ENCODE data around the gene NUDT13.
"Not testable (repeated sequence)": the region's sequence is repeated elsewhere in the genome, so short reads cannot be mapped to it uniquely, and the experiment has no call there.

The NUDT13 gene

GRCh38 chr10:73113551-73113950 lies 3.3 kb downstream of the NUDT13 start:
- no peak for DNase-seq (ENCODE audit: insufficient read length)

GRCh38 chr10:73116017-73116416 lies 5.8 kb downstream of the NUDT13 start:
- TF ChIP-seq POLR2A (IDR thresholded peaks at IDR 0.05; ENCODE audit: low read depth, low read length) (no peak), POLR2AphosphoS5 (IDR thresholded peaks at IDR 0.05; ENCODE audit: low read depth, low read length) (no peak), TAF1 (IDR thresholded peaks at IDR 0.05; ENCODE audit: borderline replicate concordance, low read depth, low read length) (no peak)
- DNase-seq (ENCODE audit: insufficient read length) (no peak), FAIRE-seq (no peak)

More at GRCh38 chr10:73113551-73113950, 3.3 kb downstream of the NUDT13 start:
- TF ChIP-seq POLR2AphosphoS5 (IDR thresholded peaks at IDR 0.05; ENCODE audit: low read depth, low read length) (no peak), TAF1 (IDR thresholded peaks at IDR 0.05; ENCODE audit: borderline replicate concordance, low read depth, low read length) (no peak), POLR2A (IDR thresholded peaks at IDR 0.05; ENCODE audit: low read depth, low read length) (no peak)
- FAIRE-seq, result no peak

GRCh38 chr10:73117976-73118743 lies 7.9 kb downstream of the NUDT13 start:
- peak; percentile 32 for DNase-seq (ENCODE audit: insufficient read length)
- TF ChIP-seq TAF1 (IDR thresholded peaks at IDR 0.05; ENCODE audit: borderline replicate concordance, low read depth, low read length) (no peak), POLR2A (IDR thresholded peaks at IDR 0.05; ENCODE audit: low read depth, low read length) (no peak), POLR2AphosphoS5 (IDR thresholded peaks at IDR 0.05; ENCODE audit: low read depth, low read length) (no peak)
- FAIRE-seq, result peak; percentile 75

DNA sequence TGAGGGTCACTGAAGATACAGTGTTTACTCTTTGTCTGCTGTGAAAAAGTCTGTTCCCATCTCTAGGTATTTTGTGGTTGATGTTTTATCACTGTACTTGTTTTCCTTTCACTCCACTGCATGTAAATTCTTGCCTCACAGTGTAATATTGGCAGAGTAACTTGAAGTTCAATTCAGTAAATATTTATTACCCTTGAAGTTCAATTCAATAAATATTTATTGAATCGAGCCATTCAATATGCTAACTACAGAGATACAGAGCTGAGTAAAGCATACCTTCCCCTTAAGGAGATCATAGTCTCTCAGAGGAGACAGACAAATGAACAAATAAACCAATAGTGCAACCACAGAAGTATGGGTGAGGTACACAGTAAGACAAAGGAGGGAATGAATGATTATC lies 9.2 kb downstream of the NUDT13 start:
- no peak for DNase-seq (ENCODE audit: insufficient read length)
- TF ChIP-seq POLR2A (IDR thresholded peaks at IDR 0.05; ENCODE audit: low read depth, low read length) (no peak), TAF1 (IDR thresholded peaks at IDR 0.05; ENCODE audit: borderline replicate concordance, low read depth, low read length) (no peak), POLR2AphosphoS5 (IDR thresholded peaks at IDR 0.05; ENCODE audit: low read depth, low read length) (no peak)
- FAIRE-seq, result no peak

GRCh38 chr10:73119952-73120351 lies 9.7 kb downstream of the NUDT13 start:
- DNase-seq (ENCODE audit: insufficient read length) (no peak), FAIRE-seq (no peak)
- TF ChIP-seq POLR2A (IDR thresholded peaks at IDR 0.05; ENCODE audit: low read depth, low read length) (no peak), TAF1 (IDR thresholded peaks at IDR 0.05; ENCODE audit: borderline replicate concordance, low read depth, low read length) (no peak), POLR2AphosphoS5 (IDR thresholded peaks at IDR 0.05; ENCODE audit: low read depth, low read length) (no peak)

DNA sequence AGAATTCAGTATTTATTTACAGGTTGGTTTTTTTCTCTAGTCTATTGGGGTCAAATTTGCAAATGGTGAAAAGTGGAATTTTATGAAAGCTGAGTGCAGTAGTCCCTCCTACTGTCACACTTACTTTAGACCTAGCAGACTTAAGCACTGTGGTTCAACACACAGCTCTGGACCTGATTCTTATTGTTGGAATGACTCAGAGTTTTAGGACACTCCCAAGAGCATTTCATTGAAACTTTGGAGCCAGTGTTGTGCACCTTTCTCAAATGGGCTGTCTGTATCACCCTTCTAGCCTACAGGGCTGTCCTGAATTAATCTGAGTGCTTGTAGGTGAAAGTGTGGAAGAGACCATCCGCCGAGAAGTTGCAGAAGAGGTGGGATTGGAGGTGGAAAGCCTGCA lies 16.1 kb downstream of the NUDT13 start:
- DNase-seq (ENCODE audit: insufficient read length), result no peak
- TF ChIP-seq POLR2AphosphoS5 (IDR thresholded peaks at IDR 0.05; ENCODE audit: low read depth, low read length), result no peak
- no peak for FAIRE-seq

GRCh38 chr10:73131301-73131700 lies 21.0 kb downstream of the NUDT13 start:
- TF ChIP-seq POLR2A (IDR thresholded peaks at IDR 0.05; ENCODE audit: low read depth, low read length), result no peak
- no peak for TF ChIP-seq POLR2AphosphoS5 (IDR thresholded peaks at IDR 0.05; ENCODE audit: low read depth, low read length)
- no peak for TF ChIP-seq TAF1 (IDR thresholded peaks at IDR 0.05; ENCODE audit: borderline replicate concordance, low read depth, low read length)
- DNase-seq (ENCODE audit: insufficient read length), result no peak
- no peak for FAIRE-seq

GRCh38 chr10:73131913-73132686 lies 21.8 kb downstream of the NUDT13 start:
- TF ChIP-seq POLR2AphosphoS5 (IDR thresholded peaks at IDR 0.05; ENCODE audit: low read depth, low read length) (no peak), TAF1 (IDR thresholded peaks at IDR 0.05; ENCODE audit: borderline replicate concordance, low read depth, low read length) (no peak), POLR2A (IDR thresholded peaks at IDR 0.05; ENCODE audit: low read depth, low read length) (no peak)
- no peak for DNase-seq (ENCODE audit: insufficient read length)
- no peak for FAIRE-seq

- FAIRE-seq, result no peak
Measured at GRCh38 chr10:73134727-73135126, 24.5 kb downstream of the NUDT13 start.

DNA sequence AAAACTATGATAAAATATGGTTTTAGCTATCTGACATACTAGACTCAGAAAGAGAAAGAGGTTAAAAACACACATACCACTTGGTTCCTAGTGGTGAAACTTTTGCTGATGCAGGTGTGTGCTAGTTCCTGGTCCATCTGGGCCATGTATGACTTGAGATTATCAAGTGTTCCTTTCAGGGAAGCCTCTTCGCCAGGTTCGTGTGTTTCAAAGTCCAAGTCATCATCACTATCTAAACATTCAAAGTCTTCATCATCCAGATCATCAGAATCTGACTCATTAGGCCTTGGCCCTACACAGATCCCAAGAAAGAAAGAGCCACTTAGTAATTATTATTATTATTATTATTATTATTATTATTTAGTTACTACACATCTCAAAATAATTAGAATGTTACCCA lies 26.4 kb downstream of the NUDT13 start:
- FAIRE-seq (no peak), DNase-seq (ENCODE audit: insufficient read length) (no peak)
- no peak for TF ChIP-seq POLR2A (IDR thresholded peaks at IDR 0.05; ENCODE audit: low read depth, low read length)
- no peak for TF ChIP-seq POLR2AphosphoS5 (IDR thresholded peaks at IDR 0.05; ENCODE audit: low read depth, low read length)
- TF ChIP-seq TAF1 (IDR thresholded peaks at IDR 0.05; ENCODE audit: borderline replicate concordance, low read depth, low read length), result no peak

More at GRCh38 chr10:73134727-73135126, 24.5 kb downstream of the NUDT13 start:
- no peak for DNase-seq (ENCODE audit: insufficient read length)
- TF ChIP-seq POLR2AphosphoS5 (IDR thresholded peaks at IDR 0.05; ENCODE audit: low read depth, low read length) (no peak), TAF1 (IDR thresholded peaks at IDR 0.05; ENCODE audit: borderline replicate concordance, low read depth, low read length) (no peak), POLR2A (IDR thresholded peaks at IDR 0.05; ENCODE audit: low read depth, low read length) (no peak)

GRCh38 chr10:73139251-73139650 lies 29.0 kb downstream of the NUDT13 start:
- TF ChIP-seq TAF1 (IDR thresholded peaks at IDR 0.05; ENCODE audit: borderline replicate concordance, low read depth, low read length) (no peak), POLR2A (IDR thresholded peaks at IDR 0.05; ENCODE audit: low read depth, low read length) (no peak), POLR2AphosphoS5 (IDR thresholded peaks at IDR 0.05; ENCODE audit: low read depth, low read length) (no peak)
- DNase-seq (ENCODE audit: insufficient read length) (no peak), FAIRE-seq (no peak)

- TF ChIP-seq POLR2AphosphoS5 (IDR thresholded peaks at IDR 0.05; ENCODE audit: low read depth, low read length) (no peak), TAF1 (IDR thresholded peaks at IDR 0.05; ENCODE audit: borderline replicate concordance, low read depth, low read length) (no peak), POLR2A (IDR thresholded peaks at IDR 0.05; ENCODE audit: low read depth, low read length) (no peak)
- DNase-seq (ENCODE audit: insufficient read length) (no peak), FAIRE-seq (no peak)
Measured at GRCh38 chr10:73141603-73142002, 31.3 kb downstream of the NUDT13 start.

- DNase-seq (ENCODE audit: insufficient read length); FAIRE-seq: not testable (repeated sequence)
Measured at GRCh38 chr10:73150633-73151413, 40.6 kb downstream of the NUDT13 start.
